GM12864 (cell line): ENCODE results near the gene CBX8.

Experiments
- DNase-seq: peaks from one replicate; pipeline ENCODE4 v3.0.0-alpha.2; 2011; ENCODE audit warnings: low read depth
- H3K4me3 ChIP-seq: 2 replicates; pipeline ENCODE4 v1.5.1; 2011; ENCODE audit warnings: mild to moderate bottlenecking, low read depth, low read length, control low read depth
- TF ChIP-seq, protein P1 (sequence below): IDR thresholded peaks from 2 replicates; pipeline ENCODE4 v1.5.1; 2011; ENCODE audit warnings: low read depth, mild to moderate bottlenecking, moderate library complexity, low read length, control low read depth, inconsistent platforms; ENCODE audit errors: missing control alignments

CBX8 gene

DNA sequence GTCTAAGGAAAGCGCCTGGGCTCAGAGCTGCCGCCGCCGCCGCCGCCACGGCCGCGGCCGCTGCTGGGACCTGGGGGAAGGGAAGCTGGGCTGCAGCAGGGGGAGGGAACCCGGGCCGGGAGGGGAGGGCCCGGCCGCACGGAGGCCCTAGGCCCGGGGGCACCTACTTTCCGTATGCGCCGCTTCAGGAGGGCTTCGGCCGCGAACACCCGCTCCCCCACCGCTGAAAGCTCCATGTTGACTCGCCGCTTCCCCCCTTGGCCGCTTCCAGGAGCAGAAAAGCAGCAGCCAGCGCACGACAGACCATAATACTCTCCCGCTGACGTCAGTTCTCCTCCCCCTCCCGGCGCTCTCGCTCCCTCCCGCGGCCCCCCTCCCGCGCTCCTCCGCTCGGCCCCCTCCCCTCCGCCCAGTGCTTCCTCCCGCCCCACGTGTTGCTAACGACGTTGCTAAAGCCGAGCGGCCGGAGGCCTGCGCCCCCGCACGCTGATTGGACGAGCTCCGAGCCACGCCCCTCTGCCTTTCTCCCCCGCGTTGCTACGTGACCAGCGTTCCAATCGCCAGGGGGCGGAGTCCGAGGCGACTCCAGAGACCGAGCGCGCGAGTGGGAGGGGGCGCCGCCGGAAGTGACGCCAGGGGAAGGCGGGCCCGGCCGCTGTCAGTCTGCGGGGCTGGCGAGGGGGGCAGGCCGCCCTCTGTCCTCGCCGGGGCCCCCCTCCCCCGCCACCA is at the start of gene CBX8:
Gene CBX8, minus strand, starts transcription at position 315 of the 729 bp plus-strand sequence. Its CDS starts 79 bp downstream, at position 236.
- DNase-seq, result peak; percentile 97
- TF ChIP-seq, protein P1, sequence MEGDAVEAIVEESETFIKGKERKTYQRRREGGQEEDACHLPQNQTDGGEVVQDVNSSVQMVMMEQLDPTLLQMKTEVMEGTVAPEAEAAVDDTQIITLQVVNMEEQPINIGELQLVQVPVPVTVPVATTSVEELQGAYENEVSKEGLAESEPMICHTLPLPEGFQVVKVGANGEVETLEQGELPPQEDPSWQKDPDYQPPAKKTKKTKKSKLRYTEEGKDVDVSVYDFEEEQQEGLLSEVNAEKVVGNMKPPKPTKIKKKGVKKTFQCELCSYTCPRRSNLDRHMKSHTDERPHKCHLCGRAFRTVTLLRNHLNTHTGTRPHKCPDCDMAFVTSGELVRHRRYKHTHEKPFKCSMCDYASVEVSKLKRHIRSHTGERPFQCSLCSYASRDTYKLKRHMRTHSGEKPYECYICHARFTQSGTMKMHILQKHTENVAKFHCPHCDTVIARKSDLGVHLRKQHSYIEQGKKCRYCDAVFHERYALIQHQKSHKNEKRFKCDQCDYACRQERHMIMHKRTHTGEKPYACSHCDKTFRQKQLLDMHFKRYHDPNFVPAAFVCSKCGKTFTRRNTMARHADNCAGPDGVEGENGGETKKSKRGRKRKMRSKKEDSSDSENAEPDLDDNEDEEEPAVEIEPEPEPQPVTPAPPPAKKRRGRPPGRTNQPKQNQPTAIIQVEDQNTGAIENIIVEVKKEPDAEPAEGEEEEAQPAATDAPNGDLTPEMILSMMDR, result no peak
- H3K4me3 ChIP-seq, result peak within 1 kb of the TSS; percentile 78

DNA sequence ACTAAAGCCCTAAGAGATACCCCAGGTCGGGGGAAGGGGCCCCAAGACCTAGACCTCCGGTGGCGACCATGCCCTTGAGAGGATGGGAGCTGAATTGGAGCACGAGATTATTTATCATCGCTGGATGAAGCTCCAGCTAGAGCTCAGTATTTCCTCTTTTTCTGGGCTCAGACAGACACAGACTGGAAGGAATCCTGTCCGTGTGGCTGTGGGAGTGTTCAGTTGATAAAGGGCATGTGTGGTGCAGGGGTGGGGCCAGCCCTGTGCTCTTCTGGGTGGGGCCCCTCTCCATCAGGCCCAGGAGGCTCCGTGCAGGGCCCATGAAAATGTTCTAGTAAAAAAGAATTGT is 48.7 kb upstream of the CBX8 start:
- no peak for DNase-seq
- H3K4me3 ChIP-seq, result no peak overlapping the region
- TF ChIP-seq, protein P1, result no peak

DNA sequence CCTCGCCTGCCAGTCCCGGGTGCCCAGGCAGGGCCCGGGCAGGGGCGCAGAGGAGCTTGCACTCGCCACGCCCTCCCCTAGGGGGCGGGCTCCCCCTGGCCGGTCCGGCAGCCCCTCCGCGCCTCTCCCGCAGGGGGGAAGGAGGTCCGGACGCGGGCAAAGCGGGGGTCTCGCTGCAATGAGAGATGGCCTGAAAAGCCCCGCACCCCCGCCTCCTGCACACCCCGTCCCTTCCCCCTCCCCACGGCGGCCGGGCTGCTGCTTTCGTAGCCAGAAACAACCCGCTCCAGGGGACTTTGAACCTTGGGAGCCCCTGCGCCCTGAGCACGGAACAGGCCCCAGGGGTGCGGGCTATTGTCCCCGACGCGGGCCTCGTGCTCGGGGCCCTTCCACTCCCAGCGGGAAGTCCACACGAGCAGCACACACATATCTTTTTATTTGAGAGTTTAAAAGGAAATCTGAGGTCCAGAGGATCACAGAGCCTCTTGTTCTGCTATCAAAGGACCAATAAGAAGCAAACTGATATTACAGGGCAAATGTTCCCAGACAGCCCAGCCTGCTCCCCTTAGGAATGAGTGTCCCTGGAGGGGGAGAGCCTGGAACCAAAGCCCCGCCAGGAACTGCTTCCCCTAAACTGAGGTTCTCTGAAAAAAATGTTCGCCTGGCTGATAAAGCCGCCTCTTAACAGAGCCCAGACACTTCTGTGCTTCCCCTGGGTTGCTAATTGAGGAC is 48.2 kb upstream of the CBX8 start:
- TF ChIP-seq, protein P1, result peak; percentile 73
- DNase-seq, result no peak
- H3K4me3 ChIP-seq, result no peak overlapping the region

DNA sequence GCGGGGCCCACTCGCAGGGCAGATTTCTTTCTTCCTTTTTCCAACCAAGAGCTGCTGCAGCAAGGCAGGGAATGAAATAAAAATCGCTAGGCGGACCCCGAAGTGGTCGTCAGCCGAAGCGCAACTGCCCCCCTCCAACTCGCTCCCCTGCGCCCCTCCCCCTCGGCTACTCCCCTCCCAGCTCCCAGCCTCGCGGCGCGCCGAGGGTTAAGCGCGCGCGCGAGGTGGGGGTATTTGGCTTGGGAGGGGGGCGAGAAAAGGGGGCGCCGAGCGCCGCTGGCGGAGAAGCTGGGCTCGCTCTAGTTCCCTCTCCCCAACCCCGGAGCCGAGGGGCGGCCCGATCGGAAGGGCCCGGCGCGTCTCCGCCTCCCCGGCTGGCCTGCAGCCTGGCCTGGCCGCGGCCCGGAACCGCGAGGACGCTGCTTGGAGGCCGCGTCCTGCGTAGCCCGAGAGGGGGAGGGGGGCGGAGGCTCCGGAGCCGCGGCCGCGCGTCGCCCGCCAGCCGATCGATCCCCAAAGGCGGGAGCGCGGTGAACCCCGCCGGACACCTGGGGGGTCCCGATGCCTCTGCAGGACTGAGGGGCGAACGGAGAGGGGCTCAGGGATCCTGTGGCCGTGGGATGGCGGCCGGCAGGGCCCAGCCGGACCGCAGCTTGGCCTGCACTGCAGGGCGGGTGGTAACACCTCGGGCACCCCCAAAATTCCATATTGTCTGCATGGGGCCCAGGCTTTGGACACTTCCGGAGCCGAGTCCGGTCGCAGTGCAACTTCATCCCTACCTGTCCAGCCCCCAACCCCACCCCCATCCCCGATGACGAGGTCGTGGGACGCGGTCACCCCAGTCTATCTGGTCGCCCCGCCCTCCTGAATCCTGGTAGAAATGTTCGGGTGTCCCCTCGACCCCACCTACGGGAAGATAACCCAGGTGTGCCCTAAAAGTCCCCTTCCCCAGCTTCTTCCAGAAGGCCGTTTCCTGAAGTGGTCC is 47.2 kb upstream of the CBX8 start:
- TF ChIP-seq, protein P1, result no peak
- no peak overlapping the region for H3K4me3 ChIP-seq
- no peak for DNase-seq

DNA sequence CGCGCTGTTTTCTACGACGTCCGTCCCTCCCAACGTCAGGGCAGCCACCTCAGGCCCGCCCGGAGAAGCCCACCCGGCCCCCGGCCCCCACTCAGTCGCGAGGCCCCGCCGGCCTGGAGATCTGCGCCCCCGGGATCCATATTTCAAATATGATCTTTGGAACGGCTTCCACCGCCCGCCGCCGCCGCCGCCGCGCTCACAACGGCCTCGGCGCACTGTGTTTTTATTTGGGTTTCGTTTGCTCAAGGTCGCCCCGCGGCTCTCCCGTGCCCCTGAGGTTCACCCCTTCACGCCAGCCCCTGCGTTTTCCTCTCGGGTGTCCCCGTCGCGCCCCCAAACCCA is 46.6 kb upstream of the CBX8 start:
- DNase-seq, result no peak
- H3K4me3 ChIP-seq, result no peak overlapping the region

DNA sequence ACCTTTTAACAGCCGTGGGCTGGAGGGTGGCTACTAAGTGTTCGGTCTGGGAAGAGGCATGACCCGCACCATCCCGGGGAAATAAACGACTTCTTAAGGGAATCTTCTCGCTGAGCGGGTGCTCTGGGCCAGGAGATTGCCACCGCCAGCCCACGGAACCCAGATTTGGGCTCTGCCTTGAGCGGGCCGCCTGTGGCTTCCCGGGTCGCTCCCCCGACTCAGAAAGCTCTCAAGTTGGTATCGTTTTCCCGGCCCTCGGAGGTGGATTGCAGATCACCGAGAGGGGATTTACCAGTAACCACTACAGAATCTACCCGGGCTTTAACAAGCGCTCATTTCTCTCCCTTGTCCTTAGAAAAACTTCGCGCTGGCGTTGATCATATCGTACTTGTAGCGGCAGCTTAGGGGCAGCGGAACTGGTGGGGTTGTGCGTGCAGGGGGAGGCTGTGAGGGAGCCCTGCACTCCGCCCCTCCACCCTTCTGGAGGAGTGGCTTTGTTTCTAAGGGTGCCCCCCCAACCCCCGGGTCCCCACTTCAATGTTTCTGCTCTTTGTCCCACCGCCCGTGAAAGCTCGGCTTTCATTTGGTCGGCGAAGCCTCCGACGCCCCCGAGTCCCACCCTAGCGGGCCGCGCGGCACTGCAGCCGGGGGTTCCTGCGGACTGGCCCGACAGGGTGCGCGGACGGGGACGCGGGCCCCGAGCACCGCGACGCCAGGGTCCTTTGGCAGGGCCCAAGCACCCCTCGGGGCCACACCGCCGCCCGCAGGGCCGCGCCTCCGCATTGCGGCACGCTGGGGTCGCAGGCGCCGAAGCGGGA is 46.0 kb upstream of the CBX8 start:
- DNase-seq, result no peak
- no peak overlapping the region for H3K4me3 ChIP-seq
- TF ChIP-seq, protein P1, result no peak

More for the DNA sequence above, 46.6 kb upstream of the CBX8 start:
- TF ChIP-seq, protein P1, result no peak
